Transverse colon (tissue), 4 donors: Measurements from ENCODE around the gene NAA80.

Source experiments
- CTCF ChIP-seq, 5 experiments: fragments of 200-600 bp in 3 of 5; fragments of 450-650 bp in 2 of 5; sonication (generic) in 3 of 5; IDR thresholded peaks; 1 replicate in 2 of 5; 2 replicates in 3 of 5; pipeline ENCODE4 v1.5.1; 2016 to 2017; ENCODE audit warnings: antibody characterized with exemption in 5 of 5, inconsistent platforms in 3 of 5, mild to moderate bottlenecking in 2 of 5, moderate library complexity in 1 of 5
- POLR2A ChIP-seq: fragments of 450-650 bp; IDR thresholded peaks from one replicate; pipeline ENCODE4 v1.6.1; 2016; ENCODE audit warnings: antibody characterized with exemption, mild to moderate bottlenecking, moderate library complexity
- POLR2AphosphoS5 ChIP-seq, 3 donors: sonication (generic); formaldehyde crosslinking; IDR thresholded peaks; one replicate each; pipeline ENCODE4 v1.6.1; 2016; ENCODE audit warnings: antibody characterized with exemption in 3 of 3

GRCh38 chr3:50340147-50340447 lies 40.9 kb upstream of the NAA80 start:
- TF ChIP-seq POLR2AphosphoS5 (IDR thresholded peaks at IDR 0.05), result no peak
- no peak for TF ChIP-seq CTCF (IDR thresholded peaks at IDR 0.05)
- TF ChIP-seq POLR2A, result no peak
